ENCODE results near the gene ATXN7L2. TPM values are rescaled to one million over a fixed set of nuclear protein-coding genes. Genes with fewer than 3 reads are reported as not detected.

ATXN7L2 gene
- total RNA-seq, 1 donor from 2014 or later: 4.6 TPM

DNA sequence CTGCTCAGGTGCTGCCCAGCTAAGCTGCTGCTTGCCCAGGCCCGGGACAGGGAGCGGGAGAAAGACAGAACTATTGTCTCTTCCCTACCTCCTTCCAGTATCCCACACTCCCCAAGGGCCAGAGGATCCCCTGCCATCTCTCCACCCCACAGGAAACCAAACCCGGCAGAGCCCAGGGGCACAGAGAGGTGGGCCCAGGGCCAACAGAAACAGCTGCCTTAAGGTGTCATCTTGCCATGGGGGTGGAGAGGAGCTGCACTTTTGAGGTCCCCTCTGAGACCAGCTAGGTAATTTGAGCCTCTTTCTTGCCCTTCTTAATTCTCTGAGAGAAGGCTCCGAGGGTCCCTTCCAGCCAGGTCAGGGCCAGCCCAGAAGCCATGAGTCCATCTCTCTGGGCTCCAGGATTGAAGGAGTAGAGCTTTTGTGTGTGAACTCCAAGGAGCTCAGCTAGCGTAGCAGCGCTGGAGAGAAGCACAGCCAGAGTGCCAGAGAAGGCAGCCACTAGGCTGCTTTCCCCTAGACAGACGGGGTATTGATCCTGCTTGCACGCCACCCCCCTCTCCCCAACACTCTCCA lies 46.3 kb downstream of the ATXN7L2 start:
- intact Hi-C loops (cut with DNase I): loop anchor here (5.0 kb wide), 1 partner anchor 38 kb away; the partner anchor contains the start of gene CYB561D1
- H3K36me3 ChIP-seq: no peaks in the 10 kb centered on the region
- H3K27ac ChIP-seq: peak overlapping the region; percentile 24
- H3K4me1 ChIP-seq: peaks cover 10% of the 10 kb centered on the region
- TF ChIP-seq, protein P1, sequence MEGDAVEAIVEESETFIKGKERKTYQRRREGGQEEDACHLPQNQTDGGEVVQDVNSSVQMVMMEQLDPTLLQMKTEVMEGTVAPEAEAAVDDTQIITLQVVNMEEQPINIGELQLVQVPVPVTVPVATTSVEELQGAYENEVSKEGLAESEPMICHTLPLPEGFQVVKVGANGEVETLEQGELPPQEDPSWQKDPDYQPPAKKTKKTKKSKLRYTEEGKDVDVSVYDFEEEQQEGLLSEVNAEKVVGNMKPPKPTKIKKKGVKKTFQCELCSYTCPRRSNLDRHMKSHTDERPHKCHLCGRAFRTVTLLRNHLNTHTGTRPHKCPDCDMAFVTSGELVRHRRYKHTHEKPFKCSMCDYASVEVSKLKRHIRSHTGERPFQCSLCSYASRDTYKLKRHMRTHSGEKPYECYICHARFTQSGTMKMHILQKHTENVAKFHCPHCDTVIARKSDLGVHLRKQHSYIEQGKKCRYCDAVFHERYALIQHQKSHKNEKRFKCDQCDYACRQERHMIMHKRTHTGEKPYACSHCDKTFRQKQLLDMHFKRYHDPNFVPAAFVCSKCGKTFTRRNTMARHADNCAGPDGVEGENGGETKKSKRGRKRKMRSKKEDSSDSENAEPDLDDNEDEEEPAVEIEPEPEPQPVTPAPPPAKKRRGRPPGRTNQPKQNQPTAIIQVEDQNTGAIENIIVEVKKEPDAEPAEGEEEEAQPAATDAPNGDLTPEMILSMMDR (IDR thresholded peaks at IDR 0.05): no peak
- ATAC-seq: no peak
- no peaks in the 10 kb centered on the region for H3K27me3 ChIP-seq
- DNase-seq: no peak
- no peak overlapping the region for H3K4me3 ChIP-seq
- no peaks in the 10 kb centered on the region for H3K9me3 ChIP-seq

DNA sequence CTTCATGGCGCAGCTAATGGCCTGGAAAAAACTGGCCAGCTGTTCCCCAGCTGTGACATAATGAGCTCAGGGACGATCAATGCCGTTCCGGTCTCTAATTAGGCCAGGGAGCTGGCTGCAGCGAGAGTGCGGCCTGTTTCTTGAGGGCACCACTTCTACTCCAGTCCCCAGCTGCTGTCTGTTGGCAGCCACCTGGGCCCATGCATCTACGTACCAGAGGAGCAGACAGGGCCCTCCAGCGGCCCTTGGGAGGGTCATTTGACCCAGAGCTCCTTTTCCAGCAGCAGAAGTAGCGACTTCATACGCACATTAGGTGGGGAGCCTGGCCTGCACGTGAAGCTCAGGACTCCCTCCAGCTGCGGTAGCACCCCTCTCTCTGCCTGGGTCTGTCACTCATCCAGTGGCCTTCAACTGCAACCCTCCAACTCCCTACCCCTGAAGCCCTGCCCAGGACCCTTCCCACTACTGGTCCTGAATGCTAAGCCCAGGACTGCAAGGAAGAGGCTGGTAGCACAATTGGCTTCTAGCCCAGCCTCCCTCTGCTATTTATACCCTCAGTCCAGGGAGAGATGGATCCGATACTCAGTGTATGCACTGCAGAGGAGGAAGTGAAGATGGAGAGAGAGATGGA lies 46.9 kb downstream of the ATXN7L2 start:
- peak overlapping the region; percentile 24 for H3K27ac ChIP-seq
- no peaks in the 10 kb centered on the region for H3K27me3 ChIP-seq
- no peak overlapping the region for H3K4me3 ChIP-seq
- intact Hi-C loops (cut with DNase I): loop anchor here (5.0 kb wide), 1 partner anchor 38 kb away; the partner anchor contains the start of gene CYB561D1
- TF ChIP-seq, protein P1 (IDR thresholded peaks at IDR 0.05): no peak
- no peak for DNase-seq
- H3K36me3 ChIP-seq: no peaks in the 10 kb centered on the region
- no peaks in the 10 kb centered on the region for H3K9me3 ChIP-seq
- ATAC-seq: no peak
- H3K4me1 ChIP-seq: peaks cover 10% of the 10 kb centered on the region

DNA sequence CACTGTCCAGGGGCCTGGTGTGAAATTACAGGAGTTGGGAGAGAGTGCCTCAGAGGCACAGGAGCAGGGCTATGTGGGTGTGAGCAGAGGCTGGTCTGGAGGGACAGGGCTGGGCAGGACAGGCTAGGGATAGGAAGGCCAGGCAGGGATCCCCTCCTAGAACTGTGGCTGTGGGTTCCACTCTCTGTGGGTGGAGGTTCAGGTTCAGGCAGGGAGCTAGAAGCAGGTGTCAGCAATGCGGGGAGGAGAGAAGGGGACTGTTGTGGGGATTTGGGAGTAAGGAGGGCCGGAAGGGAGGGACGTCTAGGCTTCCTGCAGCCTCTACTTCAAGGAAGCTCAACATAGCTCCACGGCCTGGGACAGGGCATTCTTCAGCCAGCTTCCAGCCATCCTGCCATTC lies 47.7 kb downstream of the ATXN7L2 start:
- intact Hi-C loops (cut with DNase I): loop anchor here (5.0 kb wide), 1 partner anchor 39 kb away; the partner anchor contains the start of gene CYB561D1

DNA sequence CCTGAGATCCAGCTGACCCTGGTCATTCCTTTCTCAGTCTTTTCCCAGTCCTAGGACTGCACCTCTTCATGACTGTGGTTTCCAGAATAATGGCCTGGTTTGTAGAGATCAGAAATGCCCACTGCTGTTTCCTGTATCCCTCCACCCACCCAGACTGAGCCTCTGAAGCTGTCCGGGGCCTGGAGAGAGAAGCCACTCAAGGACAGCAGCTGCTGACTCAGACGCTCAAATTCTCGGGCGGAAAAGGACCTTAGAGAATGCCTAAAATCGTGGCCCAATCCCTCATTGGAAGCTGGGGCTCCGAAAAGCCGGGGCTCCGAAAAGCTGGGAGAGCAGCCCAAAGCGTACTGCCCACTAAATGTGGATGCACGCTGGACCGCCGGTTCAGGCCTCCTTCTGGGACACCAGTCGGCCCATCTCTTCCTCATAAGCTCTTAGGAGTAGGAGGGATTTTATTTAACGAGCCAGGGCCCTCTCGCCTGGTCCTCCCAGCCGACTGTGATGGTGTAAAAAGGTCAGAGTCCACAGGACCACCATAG lies 48.2 kb downstream of the ATXN7L2 start:
- intact Hi-C loops (cut with DNase I): loop anchor here (5.0 kb wide), 1 partner anchor 40 kb away; the partner anchor contains the start of gene CYB561D1
- H3K27ac ChIP-seq: no peak overlapping the region
- DNase-seq (no peak), ATAC-seq (no peak)
- no peaks in the 10 kb centered on the region for H3K27me3 ChIP-seq
- TF ChIP-seq, protein P1 (IDR thresholded peaks at IDR 0.05): no peak
- H3K4me1 ChIP-seq: peaks cover 10% of the 10 kb centered on the region
- H3K36me3 ChIP-seq: no peaks in the 10 kb centered on the region
- H3K4me3 ChIP-seq: no peak overlapping the region
- H3K9me3 ChIP-seq: no peaks in the 10 kb centered on the region

More for the DNA sequence above, 47.7 kb downstream of the ATXN7L2 start:
- ATAC-seq (no peak), DNase-seq (no peak)
- TF ChIP-seq, protein P1 (IDR thresholded peaks at IDR 0.05): no peak
- Histone ChIP-seq H3K4me1 (peaks cover 10% of the 10 kb centered on the region), H3K9me3 (no peaks in the 10 kb centered on the region), H3K36me3 (no peaks in the 10 kb centered on the region), H3K27me3 (no peaks in the 10 kb centered on the region), H3K4me3 (no peak overlapping the region), H3K27ac (no peak overlapping the region)

DNA sequence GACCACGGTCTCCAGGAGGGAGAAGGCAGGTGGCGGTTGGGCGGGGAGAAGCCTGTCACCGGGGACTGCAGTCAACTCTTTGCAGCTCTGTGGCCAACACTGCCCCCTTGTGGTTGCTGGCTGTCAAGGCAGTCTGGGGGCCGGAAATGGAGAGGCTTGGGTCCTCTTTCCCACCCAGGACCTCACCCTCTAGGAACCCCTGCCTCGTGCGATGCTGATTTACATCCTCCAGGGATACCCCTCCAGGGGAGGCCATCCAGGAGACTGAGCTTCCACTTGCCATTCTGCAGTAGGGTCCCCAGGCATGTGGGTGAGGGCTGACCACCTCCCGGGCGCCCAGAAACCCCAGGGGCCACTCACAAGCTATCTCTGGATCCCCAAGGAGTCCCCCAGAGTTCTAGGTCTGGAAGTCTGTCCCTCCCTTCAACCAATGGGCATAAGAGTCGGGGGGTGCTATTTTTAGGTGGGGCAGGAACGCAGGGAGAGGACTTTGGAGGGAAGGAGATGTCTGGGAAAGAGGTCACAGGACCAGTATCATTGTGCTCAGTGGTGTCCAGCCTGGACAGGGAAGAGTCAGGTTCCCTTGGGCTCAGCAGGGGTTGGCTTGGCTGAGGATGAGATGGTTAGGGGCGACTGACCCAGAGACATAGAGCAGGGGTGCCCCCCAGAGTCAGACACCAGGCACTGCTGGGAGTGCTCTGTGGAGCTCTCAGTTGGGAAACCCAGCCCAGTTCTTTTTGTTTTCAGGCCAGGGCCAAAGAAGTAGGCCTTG lies 48.8 kb downstream of the ATXN7L2 start:
- peak; percentile 86 for DNase-seq
- peak; percentile 92 for ATAC-seq

More for the DNA sequence above, 48.8 kb downstream of the ATXN7L2 start:
- Histone ChIP-seq H3K27ac (no peak overlapping the region), H3K36me3 (no peaks in the 10 kb centered on the region), H3K4me3 (no peak overlapping the region), H3K27me3 (no peaks in the 10 kb centered on the region), H3K4me1 (peaks cover 10% of the 10 kb centered on the region), H3K9me3 (no peaks in the 10 kb centered on the region)
- intact Hi-C loops (cut with DNase I): loop anchor here (5.0 kb wide), 1 partner anchor 40 kb away; the partner anchor contains the start of gene CYB561D1
- TF ChIP-seq, protein P1 (IDR thresholded peaks at IDR 0.05): peak; percentile 96

Measured in upper lobe of right lung (tissue), 1 donor.